K562 (cell line): ENCODE results near the gene DYSF. TPM values are rescaled to one million over a fixed set of nuclear protein-coding genes. Genes with fewer than 3 reads are reported as not detected.

ENCODE experiments used
- ATAC-seq: fragments of 200-7000 bp; cut with Tn5 transposase; 3 replicates; pipeline ENCODE4 v1.9.1; 2020; ENCODE audit warnings: moderate library complexity
- BruUV-seq: library from RNA; stranded (reverse); fragments of 400-500 nt; replicated peaks from 2 replicates; lab custom pipeline; 2021; lab: Mats Ljungman, UMichigan
- CTCF ChIA-PET: fragments of 300-600 bp; formaldehyde crosslinking; extraction: SDS; loops from one replicate; lab custom pipeline; 2021; ENCODE audit warnings: low intra/inter-chr PET ratio; lab: Yijun Ruan, JAX
- POLR2A ChIA-PET: fragments of 300-600, 350-650 bp; sonication (Branson Sonifier 250); formaldehyde crosslinking; extraction: SDS; loops from one replicate; lab custom pipeline; 2021; ENCODE audit warnings: antibody characterized with exemption, inconsistent platforms; lab: Yijun Ruan, JAX
- DNase-seq, 4 experiments: peaks; one replicate each; pipeline versions ENCODE4 v3.0.0 to v3.0.0-alpha.2; 2011 to 2018; ENCODE audit warnings: low spot score in 3 of 4, mixed read lengths in 3 of 4; ENCODE audit errors: extremely low read depth in 1 of 4
- FAIRE-seq: peaks from 2 replicates; lab custom pipeline; 2011; peaks lifted over from hg19 to GRCh38; lab: Jason Lieb, UNC
- H2AFZ ChIP-seq: 2 replicates; pipeline ENCODE4 v1.6.0; 2011; ENCODE audit warnings: low read depth, low read length, control low read depth, inconsistent platforms
- H3K27ac ChIP-seq: fragments of 200-600 bp; 3 replicates; pipeline ENCODE4 v1.8.0; 2011; ENCODE audit warnings: low read depth, mild to moderate bottlenecking, control low read depth, inconsistent platforms, low read length, moderate library complexity, mixed read lengths; ENCODE audit errors: extremely low read depth
- H3K27me3 ChIP-seq, 2 experiments: fragments of 300-600 bp in 1 of 2; 2 replicates in 1 of 2; 3 replicates in 1 of 2; pipeline versions ENCODE4 v1.6.0 to v1.8.0; 2011; ENCODE audit warnings: inconsistent platforms in 2 of 2, low read length in 2 of 2, mild to moderate bottlenecking in 1 of 2, mixed read lengths in 1 of 2, moderate library complexity in 1 of 2; ENCODE audit not compliant: control insufficient read depth in 2 of 2, insufficient read depth in 2 of 2
- H3K36me3 ChIP-seq: fragments of 300-600 bp; 3 replicates; pipeline ENCODE4 v1.8.0; 2011; ENCODE audit warnings: mild to moderate bottlenecking, low read length, inconsistent platforms; ENCODE audit not compliant: control insufficient read depth, insufficient read depth
- H3K4me1 ChIP-seq, 2 experiments: fragments of 200-600 bp in 1 of 2; replicated peaks in 1 of 2; 2 replicates in 1 of 2; 3 replicates in 1 of 2; pipeline versions ENCODE4 v1.5.1 to v1.8.0; 2011; ENCODE audit warnings: inconsistent platforms in 2 of 2, low read length in 2 of 2, mild to moderate bottlenecking in 1 of 2, mixed read lengths in 1 of 2, moderate library complexity in 1 of 2; ENCODE audit not compliant: control insufficient read depth in 2 of 2, insufficient read depth in 2 of 2
- H3K4me2 ChIP-seq: 2 replicates; pipeline ENCODE4 v1.6.1; 2011; ENCODE audit warnings: low read length, control low read depth, inconsistent platforms, mixed read lengths; ENCODE audit not compliant: insufficient read depth
- H3K4me3 ChIP-seq: fragments of 200-600 bp; sonication (generic), shearing (Covaris generic); 2 replicates; pipeline ENCODE4 v1.5.1; 2016; ENCODE audit warnings: control low read depth, inconsistent platforms
- H3K79me2 ChIP-seq: fragments of 200-600 bp; 3 replicates; pipeline ENCODE4 v1.8.0; 2011; ENCODE audit warnings: low read length, inconsistent platforms; ENCODE audit not compliant: control insufficient read depth, insufficient read depth
- H3K9ac ChIP-seq, 2 experiments: 2 replicates each; pipeline versions ENCODE4 v1.6.0 to v1.6.1; 2011; ENCODE audit warnings: low read depth in 2 of 2, low read length in 2 of 2, control low read depth in 1 of 2, inconsistent platforms in 1 of 2, mild to moderate bottlenecking in 1 of 2, mixed read lengths in 1 of 2; ENCODE audit not compliant: insufficient read depth in 1 of 2
- H3K9me1 ChIP-seq: one replicate; pipeline ENCODE4 v1.6.0; 2011; ENCODE audit warnings: inconsistent platforms, mild to moderate bottlenecking, low read length, moderate library complexity; ENCODE audit not compliant: control insufficient read depth, insufficient read depth
- H3K9me3 ChIP-seq: replicated peaks from 2 replicates; pipeline ENCODE4 v1.5.1; 2011; ENCODE audit warnings: low read depth, low read length, inconsistent platforms; ENCODE audit not compliant: control insufficient read depth, insufficient read depth
- H4K20me1 ChIP-seq: replicated peaks from 2 replicates; pipeline ENCODE4 v1.6.1; 2011; ENCODE audit warnings: low read length, inconsistent platforms, mixed read lengths; ENCODE audit not compliant: control insufficient read depth, insufficient read depth
- NR2C1 ChIP-seq, 2 experiments: fragments of 450-650 bp; IDR thresholded peaks; 2 replicates each; pipeline ENCODE4 v1.6.1; 2017; ENCODE audit warnings: mild to moderate bottlenecking in 2 of 2, antibody characterized with exemption in 1 of 2, inconsistent platforms in 1 of 2, missing compliant biosample characterization in 1 of 2, missing genetic modification characterization in 1 of 2
- PML ChIP-seq: IDR thresholded peaks from 2 replicates; pipeline ENCODE4 v1.6.1; 2012; ENCODE audit warnings: low read length, inconsistent platforms
- RBM39 ChIP-seq: fragments of 200-400 bp; formaldehyde crosslinking; optimal IDR thresholded peaks from 2 replicates; pipeline ENCODE3; 2018; ENCODE audit warnings: low read depth, low read length
- SIX5 ChIP-seq, 2 experiments: IDR thresholded peaks; 2 replicates each; pipeline ENCODE4 v1.6.1; 2011; ENCODE audit warnings: low read length in 2 of 2, borderline replicate concordance in 1 of 2, low read depth in 1 of 2, mild to moderate bottlenecking in 1 of 2, moderate library complexity in 1 of 2; ENCODE audit not compliant: insufficient read depth in 1 of 2
- ZFX ChIP-seq: sonication (generic); formaldehyde crosslinking; IDR thresholded peaks from 2 replicates; pipeline ENCODE4 v1.8.0; 2022; ENCODE audit warnings: mild to moderate bottlenecking, missing genetic modification reagents, moderate library complexity
- WGBS: fragments of 100-300 bp; shearing (Covaris generic); methylation state at CpG from one replicate; pipeline ENCODE4 v1.1.6; 2016; ENCODE audit warnings: low coverage, mixed read lengths; ENCODE audit not compliant: insufficient coverage; ENCODE audit errors: missing lambda C conversion rate; 5-methylcytosine and 5-hydroxymethylcytosine counted together
- in situ Hi-C: fragments of 300-500 bp; cut with MboI; formaldehyde crosslinking; loops from 4 replicates; pipeline ENCODE4 v1.15.0; 2018; ENCODE audit warnings: inconsistent platforms, mixed read lengths
- intact Hi-C: fragments of 100-400 bp; cut with micrococcal nuclease; formaldehyde crosslinking; loops from 2 replicates; pipeline ENCODE4 v1.14.2; 2022
- polyA plus RNA-seq, 8 experiments: library from polyadenylated mRNA; depleted of rRNA in 4 of 8; stranded (reverse) in 5 of 8; unstranded in 3 of 8; fragments of >200 nt; fragmentation: Nextera tagmentation in 2 of 8; fragmentation: Illumina TruSeq in 1 of 8; extraction: Ambion mirVana in 2 of 8; extraction: Trizol in 1 of 8; gene quantifications; 2 replicates each; pipeline versions ENCODE4 v1.2.1 to v1.2.3, GENCODE V29; 2011 to 2014; ENCODE audit warnings: inconsistent platforms in 1 of 8, missing spikeins in 1 of 8
- total RNA-seq, 7 experiments: library from RNA; depleted of rRNA in 6 of 7; stranded (reverse); fragments of >200 nt in 6 of 7; fragmentation: Illumina TruSeq in 2 of 7; extraction: Trizol in 2 of 7; gene quantifications; 2 replicates each; pipeline versions ENCODE4 v1.2.1 to v1.2.3, GENCODE V29; 2011 to 2021; ENCODE audit warnings: low replicate concordance in 1 of 7

DYSF gene
- total and polyA plus RNA-seq, 9 of the 15 experiments (the other 6 are each of a cell fraction or from before 2014, with no cell fraction given) = 0.01 to 0.80 (median 0.29) TPM

DNA sequence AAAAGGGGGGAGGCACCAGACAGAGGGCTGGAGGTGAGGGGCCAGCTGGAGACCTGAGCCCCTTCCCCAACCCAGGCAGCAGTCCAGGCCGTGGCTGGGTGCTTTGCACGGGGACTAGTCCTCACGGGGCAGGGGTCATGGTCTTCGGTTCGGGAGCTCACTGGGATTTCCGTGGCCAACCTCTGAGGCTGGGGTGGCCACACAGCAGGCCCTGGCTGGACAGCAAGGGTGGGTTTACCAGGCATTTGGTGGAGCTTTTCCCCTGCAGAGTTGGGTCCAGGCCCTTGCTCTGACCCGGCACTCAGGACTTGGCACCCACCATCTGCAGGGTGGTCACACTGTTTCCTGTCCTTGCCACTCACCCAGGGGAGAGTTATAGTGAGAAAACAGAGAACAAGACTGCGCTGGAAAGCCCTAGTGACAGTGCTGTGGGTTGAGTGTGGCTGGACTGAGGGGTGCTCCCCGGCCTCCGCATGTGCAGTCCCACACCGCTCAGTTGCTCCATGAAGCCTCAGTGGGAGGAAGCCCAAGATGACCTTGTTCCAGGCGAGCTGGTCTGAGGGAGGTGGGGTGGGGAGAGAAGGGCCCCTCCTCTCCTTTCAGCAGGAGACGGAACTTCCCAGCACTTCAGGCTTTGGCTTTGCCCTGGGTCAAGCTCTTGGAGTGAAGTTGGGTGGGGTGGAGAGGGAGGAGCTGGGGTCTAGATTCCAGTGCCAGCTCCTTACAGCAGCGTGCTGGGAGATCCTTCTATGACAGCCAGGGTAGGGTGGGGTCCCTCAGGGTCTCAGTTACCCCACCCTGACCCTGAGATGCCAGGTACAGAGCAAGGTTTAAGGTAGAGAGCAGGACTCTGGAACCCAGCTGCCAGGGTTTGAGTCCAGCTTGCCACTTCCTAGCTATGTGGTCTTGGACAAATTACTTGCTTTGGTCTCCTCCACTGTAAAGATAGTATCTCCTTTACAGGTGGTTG lies 219.8 kb downstream of the DYSF start (continued):
- no peak for TF ChIP-seq SIX5 (IDR thresholded peaks at IDR 0.05; ENCODE audit: borderline replicate concordance in 1 of 2, insufficient read depth in 1 of 2, low read depth in 1 of 2, low read length in 2 of 2)
- no peak for TF ChIP-seq PML
- TF ChIP-seq RBM39 = no peak

DNA sequence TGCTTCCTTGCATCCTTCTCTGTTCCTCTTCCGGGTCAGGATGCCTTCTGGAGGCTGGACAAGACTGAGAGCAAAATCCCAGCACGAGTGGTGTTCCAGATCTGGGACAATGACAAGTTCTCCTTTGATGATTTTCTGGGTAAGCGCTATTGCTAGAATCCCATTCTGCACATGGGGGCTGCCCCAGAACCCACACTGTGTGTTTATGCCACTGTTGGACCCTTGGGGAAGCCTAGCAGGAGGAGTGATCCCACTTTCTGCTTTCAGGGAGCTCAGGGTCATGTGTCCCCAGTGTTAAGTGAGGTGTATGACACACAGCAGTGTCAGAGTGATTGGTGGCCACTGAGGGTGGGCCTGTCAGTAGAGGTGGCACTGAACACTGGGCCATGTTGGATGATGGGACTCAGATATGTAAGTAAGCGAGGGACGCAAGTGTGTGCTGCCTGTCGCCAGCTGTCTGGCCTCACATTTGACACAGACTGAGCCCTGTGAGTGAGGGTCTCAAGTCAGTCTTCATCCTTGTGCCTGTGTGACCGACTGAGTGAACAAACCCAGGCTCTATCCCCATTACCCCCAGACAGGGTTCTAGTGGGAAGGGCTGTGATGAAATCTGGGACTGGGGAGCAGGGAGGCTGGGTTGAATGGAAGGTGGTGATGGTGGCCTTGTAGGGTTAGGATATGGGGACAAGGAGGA lies 220.9 kb downstream of the DYSF start:
- Histone ChIP-seq H3K9me1 (peaks cover 5% of the 10 kb centered on the region), H3K4me3 (no peak overlapping the region), H4K20me1 (no peaks in the 10 kb centered on the region), H3K4me1 (peaks cover 0 to 9% of the 10 kb centered on the region in 2 experiments; a peak in 1 of 5 replicates), H2AFZ (no peak overlapping the region), H3K9me3 (no peaks in the 10 kb centered on the region), H3K79me2 (no peaks in the 10 kb centered on the region), H3K9ac (no peak overlapping the region), H3K36me3 (no peaks in the 10 kb centered on the region), H3K27me3 (peaks cover 4 to 37% of the 10 kb centered on the region in 2 experiments; a peak in 4 of 5 replicates), H3K4me2 (no peak overlapping the region), H3K27ac (no peak overlapping the region)
- TF ChIP-seq NR2C1 (IDR thresholded peaks at IDR 0.05) (no peak), NR2C1 (tag; IDR thresholded peaks at IDR 0.05) (0 out of 2 replicates have a peak, but pooled peaks have one; percentile 21), ZFX (CRISPR knock-in tag) (no peak)
- peak; percentile 44; the same call in 1 of the 3 replicates for ATAC-seq
- in situ Hi-C loops = no loop called here
- WGBS = 5% methylated on average over 7 of the region's 7 CpGs
- no peak for FAIRE-seq
- intact Hi-C loops = no loop called here
- CTCF ChIA-PET = interaction anchor here (0.6 kb wide), 1 partner anchor 211 kb away, joined by 3 read pairs; no protein-coding TSS in a partner anchor
- BruUV-seq = no TSS peak
- POLR2A ChIA-PET = no interaction called here
- DNase-seq = no peak
